Middle frontal gyrus (tissue), 1 donor: ENCODE measurements around the gene CADPS2.

ENCODE experiments used
- DNase-seq: peaks from one replicate; pipeline ENCODE4 v3.0.0-alpha.2; 2015; ENCODE audit warnings: low spot score; ENCODE audit errors: extremely low spot score

Gene CADPS2

DNA sequence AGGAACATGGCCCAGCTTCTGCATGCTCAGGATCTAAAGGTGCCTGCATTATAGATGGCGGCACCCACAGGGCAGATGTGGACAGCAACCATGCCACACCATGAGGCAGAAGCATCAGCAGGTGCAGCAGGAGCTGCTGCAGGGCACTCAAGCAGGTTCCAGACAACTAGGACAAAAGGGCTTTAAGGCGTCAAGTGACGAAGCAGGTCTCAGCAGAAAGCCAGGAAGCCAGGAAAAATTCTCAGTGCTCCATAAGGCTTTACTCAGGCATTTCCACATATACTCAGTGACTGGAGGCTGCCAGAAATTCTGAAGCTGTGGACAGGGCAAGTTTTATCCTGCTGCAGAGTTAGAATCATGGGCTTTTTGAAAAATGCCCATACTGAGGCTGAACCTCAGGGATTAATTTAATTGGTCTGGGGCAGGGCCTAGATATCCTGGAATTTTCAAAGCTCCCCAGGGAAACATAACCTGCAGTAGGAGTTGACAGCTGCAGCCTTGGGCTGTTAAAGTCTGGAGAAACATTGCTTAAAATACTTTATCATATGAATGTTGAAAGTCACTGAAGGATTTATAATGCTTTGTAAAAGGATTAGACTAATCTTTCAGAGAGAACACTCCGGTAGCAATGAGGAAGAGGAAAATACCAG, 115.4 kb downstream of the CADPS2 start:
- DNase-seq, result no peak

DNA sequence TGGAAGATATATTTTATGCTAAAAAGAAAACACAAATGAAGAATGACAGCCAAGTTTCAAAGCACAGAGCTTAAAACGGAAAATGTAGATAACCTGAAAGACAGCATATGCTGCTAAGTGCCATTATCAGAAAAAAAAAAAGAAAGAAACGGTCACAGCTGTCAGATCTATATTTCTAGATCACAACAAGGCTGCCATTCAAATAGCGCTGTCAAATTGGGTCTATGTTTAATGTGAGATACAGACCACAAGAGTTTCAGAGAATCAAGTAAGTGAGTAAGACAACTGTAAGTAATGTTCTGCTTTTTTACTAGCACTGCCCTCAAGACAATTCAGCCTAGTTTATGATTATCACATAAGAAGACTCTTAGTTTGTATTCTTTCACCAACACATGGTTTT, 117.4 kb downstream of the CADPS2 start:
- no peak for DNase-seq

DNA sequence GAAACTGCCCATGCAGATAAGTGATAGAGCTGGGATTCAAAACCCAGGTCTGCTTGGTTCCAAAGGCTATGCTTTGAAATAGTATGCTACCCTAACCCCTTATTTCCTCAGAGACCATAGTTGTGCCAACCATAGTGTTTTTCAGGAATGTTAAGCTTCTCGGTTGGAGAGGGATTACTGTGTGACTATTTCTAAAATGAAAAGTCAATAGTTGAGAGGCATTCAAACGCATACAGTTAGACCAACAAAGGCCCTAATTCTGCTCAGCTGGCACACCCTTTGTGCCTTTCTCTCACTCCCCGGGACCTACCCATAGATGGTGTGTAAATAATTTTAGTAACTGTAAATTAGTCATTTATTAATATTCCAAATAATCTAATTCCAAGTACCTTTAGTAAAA, 118.9 kb downstream of the CADPS2 start:
- no peak for DNase-seq

DNA sequence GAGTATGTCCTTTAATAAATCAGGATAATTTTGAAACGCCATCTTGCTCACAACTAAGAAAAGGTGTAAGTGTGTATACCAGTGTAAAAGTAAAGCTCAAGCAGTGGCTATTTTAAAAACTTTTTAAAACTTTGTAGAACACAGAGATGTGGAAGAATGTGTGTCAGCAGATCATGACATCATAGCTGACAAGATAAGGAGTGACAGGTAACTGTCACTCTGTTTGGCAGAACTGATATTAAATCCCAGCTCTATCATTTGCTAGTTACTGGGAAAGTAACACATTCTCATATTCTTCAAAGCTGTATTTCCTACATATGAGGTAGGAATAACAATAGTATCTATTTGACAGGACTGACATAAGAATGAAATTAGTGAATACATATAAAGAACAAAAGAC, 119.7 kb downstream of the CADPS2 start:
- no peak for DNase-seq

DNA sequence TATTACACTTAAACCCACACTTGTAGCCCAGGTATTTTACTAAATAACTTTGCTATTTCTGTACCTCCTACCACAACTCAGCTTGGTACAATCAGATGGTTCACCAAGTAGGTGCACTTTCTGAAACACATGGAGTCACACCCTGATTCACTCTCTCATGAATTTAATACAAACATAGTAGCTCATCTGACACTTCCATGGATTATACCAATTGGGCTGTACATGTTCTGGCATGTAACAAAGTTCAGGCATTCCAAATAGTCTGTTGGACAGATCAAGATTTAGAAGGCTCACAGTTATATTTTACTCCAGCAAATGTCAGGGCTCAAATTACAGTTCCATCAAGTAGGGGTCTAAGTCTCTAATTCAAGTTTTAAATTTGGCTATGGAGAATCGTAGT, 121.4 kb downstream of the CADPS2 start:
- no peak for DNase-seq

DNA sequence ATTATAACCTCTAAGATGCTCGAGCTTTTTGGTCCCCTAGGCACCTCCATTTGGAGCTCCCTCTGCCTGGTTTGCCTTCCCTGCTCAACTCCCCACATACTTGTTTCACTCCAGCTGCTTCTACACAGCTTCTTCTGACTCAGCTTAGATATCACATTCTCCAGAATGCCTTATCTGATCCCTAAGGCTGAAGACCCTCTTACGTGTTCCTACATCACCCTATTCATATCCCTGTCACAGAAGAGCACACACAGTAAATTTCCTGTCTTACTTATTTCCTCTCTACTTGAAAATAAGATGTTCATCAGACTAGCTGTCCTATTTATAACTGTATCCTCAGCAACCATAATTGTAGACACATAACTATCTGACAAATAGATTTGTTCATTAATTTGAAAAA, 122.2 kb downstream of the CADPS2 start:
- DNase-seq, result no peak

DNA sequence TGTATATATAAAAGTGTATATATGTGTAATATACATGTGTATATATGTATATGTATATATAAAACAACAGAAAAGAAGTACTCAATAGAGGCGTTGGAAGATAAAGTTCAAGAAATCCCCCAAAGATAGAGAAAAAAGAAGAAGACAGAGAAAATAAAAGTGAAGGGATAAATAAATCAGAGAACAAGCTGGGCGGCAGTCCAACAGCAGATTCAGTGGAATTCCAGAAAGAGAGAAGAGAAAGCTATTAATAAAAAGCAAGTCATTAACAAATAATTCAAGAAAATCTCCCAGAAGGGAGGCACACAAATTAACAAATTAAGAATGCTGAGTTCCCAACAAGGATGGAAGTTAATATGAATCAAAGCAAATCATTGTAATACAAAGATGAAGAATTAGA, 124.2 kb downstream of the CADPS2 start:
- DNase-seq, result no peak

DNA sequence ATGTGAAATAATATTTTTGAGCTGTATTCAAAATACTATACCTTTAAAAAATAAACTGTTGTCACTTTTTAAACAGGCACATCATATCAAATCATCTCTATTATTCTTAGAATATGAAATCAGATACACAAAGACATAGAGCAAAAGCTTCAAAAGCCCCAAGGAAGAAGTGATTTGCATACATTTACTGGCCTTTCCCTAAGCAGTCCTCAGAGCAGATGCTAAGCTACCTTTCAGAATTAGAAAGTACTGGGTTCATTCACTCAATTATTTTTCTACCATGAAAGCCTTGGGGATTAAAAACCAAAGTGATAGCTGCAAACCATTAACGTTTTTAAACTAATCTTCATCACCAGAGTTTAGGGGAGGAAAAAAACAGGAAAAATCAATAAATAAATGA, 127.8 kb downstream of the CADPS2 start:
- DNase-seq, result no peak

DNA sequence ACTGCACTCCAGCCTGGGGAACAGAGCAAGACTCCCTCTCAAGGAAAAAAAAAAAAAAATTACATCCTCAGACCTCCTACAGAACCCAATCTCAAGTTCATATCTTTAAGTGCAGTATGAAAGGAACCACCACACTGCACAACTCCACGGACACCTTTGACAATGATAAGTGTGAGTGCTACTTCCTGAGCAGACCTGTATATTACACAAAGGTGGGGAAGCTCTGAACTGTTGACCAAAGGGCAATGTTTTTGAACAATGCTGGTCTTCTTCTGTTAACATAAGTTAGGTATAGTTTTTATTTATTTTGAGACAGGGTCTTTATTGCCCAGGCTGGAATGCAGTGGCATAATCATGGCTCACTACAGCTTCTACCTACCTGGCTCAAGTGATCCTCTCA, 129.4 kb downstream of the CADPS2 start:
- no peak for DNase-seq

DNA sequence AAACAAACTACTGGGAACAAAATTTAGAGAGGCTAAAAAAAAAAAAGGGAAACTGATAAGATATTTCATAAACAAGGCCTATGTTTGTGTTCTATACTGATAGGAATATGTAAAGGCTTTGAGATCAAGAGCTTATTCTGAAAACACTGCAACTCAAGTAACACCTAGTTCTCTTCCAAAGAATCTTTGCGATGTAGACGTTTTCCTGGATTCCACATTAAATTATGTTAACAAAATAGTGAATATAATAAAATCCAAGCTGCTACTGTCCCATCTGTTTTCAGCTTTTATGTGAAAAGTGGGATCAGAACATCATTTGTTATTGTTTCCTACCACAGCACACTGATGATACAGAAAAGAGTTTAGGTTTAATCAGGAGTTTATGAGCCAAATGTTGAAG, 130.6 kb downstream of the CADPS2 start:
- no peak for DNase-seq

DNA sequence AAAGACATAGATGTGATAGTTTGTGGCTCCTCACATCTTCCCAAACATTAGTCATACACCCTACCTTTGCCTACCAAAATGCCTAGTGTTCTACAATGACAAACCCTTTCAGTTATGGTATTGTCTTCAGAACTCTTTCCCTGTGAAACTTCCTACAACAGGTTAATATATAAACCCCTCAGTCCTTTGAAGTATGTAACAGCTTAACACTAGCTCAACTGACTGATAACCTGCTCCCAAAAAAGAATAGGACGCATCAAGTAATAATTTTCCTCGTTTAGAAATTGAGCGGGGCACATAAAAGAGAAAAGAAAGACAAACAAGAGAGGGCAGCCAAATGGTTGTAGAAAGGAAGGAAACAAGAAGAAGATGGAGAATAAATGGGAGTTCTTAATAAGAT, 133.7 kb downstream of the CADPS2 start:
- no peak for DNase-seq

DNA sequence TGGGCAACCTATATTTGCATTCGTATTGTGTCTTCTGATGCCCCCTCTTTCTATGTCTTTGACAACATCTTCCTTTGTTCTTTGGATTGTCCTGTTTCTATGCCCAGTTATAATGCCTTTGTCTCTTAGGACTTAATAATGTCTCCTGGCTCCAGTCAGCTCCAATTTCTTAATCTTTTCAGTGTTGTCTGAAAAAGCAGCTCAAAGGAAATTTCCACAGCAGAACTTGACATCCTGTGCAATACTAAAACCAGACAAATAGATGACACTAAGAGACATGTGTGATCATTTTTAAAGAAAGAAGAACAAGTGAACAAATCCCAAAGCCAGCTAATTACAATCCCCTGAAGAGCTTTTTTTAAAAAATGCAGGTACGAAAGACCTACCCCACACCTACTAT, 135.9 kb downstream of the CADPS2 start:
- no peak for DNase-seq

DNA sequence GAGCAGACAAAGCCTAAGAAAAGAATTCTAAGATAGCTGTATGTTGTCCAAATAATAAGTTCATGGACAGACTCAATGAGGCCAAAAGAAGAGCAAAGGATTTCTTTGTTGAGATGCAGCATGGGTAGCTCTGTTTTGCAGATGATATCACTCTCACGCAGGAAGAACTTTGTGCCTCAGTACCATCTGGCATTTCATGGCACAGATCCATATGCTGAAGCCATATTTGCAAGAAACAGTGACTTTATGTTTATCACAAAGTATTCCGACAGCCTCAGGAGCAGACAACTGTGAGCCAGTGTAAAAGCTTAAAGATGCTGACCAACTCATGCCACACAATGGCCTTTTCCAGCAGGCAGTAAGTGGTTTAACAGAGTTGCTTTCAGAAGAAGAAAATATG, 138.1 kb downstream of the CADPS2 start:
- peak; percentile 36 for DNase-seq

DNA sequence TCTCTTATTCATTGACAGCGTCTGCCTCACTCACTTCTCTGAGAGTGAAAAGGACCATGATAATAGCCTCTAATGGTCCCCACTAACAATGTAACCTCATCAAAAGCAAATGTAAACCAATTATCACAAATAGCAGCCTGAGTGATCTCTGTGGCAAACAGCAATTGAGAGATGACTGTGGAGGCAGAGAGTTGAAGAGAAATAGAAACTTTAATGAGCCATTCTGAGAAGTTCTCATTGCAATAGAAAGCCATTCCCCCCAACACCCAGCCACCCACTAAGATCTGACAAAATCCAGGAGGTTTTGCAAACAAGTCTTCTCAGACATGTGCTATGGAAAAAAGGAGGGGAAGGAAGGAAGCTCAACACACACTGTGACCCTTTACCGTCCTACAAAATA, 139.3 kb downstream of the CADPS2 start:
- DNase-seq, result no peak

DNA sequence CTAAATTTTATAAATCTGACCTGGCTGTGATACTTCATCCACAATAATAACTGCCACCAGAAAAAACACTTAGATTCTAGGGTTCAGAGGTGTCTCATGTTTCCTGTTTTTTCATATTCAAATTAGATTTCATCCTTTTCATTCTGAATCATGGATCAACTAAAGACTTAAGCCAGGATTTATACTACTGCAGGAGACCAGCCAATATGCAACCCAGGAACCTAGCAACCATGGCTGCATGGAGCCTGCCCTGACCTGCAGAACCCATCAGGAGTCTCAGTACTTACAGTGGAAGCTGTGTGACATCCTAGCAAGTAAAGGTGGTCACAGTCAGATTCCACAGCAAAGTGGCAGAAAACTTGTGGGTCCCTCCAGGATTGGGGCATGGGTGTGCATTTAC, 143.0 kb downstream of the CADPS2 start:
- no peak for DNase-seq

DNA sequence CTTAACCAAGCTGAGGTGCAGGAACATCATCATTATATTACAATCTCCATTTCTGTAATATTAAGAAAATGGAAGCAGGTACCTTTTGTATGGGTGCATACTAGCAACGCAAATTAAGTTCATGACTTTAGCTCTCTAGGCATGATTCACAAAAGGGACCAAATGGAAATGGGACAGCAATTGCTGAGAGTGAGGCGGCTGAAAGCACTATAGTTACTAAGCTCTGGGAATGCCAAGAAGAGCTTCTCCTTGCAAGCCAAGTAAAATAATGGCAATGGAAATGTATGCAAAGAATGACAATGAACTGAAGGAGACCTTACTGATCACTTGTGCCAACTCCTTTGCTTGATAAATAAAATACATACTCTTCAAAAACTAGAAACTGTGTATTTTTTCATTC, 147.3 kb downstream of the CADPS2 start:
- DNase-seq, result no peak

DNA sequence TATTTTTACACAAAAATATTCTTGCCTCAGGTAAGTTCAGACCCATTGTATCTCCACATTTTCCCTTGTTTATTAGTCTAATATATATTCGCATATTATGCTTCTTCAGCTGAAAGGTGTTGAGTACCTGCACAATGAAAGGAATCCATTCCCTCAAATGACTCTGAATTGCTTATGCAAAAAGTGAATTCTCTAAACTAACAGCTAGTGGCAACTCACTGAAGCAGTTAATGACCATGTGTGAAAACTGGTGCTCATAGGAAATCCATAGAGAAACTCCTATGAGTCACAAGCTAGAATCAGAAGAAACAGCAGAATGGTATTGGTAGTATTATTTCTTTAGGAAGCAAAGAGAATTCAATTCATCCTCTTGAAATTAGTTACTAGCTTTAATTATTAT, 150.1 kb downstream of the CADPS2 start:
- DNase-seq, result no peak

DNA sequence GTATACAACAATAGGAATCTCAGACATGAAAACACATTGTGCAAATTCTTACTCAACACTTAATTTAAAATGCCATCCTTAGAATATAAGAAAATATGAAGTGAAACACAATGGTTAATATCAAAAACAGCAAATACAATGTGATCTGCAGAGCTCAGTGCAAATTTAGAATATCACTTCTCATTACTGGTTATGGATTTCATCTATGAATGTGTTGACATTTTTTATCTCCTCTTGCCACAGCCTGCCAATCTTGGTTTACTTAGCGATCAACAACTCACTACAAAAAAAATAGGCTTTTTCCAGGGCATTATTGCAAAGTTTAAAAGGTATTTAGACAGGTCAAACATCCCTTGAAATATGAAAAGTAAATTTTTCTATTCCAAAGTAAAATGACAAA, 158.5 kb downstream of the CADPS2 start:
- no peak for DNase-seq

DNA sequence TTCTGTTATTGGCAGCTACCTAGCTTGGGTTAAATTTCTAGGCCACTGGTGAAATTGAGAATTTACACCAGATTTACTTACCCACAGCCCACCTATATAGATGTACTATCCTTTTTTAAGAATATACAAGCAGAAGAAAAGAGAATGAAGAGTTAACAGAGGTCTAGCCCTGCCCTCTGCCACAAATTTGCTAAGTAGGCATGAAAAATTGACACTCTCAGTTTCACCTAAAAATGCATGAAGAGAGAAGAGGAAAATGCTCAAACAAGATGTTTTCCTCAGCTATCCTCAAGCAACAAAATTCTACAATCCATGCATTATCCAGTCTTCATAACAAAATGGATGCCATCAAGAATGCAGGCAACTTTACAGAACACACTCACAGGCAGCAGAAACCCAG, 158.9 kb downstream of the CADPS2 start:
- DNase-seq, result no peak

DNA sequence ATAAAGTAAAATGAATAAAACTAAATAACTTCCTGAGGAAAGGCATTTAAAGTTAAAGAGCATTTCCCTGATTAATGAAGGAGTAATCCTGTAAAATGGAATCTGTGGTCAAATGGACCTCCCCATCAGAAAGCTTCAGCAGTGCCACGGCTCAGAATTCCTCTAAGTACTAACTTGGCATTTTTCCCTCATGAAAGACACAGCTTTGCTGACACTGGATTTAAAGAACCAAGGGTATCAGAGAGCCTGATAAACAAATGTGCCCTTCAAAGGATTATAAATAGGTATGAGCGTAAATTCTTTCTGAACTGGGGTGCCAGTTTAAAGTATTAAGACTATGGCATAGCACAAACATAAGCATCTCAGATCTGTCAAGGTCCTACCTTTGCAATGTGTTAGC, 159.4 kb downstream of the CADPS2 start:
- DNase-seq, result no peak

DNA sequence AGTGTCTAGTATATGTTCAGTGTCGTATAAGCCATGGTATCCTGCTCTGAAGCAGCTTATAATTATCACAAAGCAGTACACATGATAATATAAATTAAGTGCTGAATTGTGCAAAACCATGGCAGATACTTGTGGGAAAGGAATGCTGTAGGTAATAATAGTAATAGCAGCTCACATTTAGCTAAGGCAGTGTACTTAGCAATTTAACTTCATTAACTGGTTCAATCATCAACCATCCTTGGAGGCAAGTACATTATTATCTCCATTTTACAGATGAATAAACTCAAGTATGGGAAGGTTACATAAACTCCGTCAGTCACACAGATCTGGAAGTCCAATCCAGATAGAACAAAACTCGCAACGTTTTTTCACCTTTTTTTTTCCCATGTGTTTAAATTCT, 161.9 kb downstream of the CADPS2 start:
- DNase-seq, result no peak

DNA sequence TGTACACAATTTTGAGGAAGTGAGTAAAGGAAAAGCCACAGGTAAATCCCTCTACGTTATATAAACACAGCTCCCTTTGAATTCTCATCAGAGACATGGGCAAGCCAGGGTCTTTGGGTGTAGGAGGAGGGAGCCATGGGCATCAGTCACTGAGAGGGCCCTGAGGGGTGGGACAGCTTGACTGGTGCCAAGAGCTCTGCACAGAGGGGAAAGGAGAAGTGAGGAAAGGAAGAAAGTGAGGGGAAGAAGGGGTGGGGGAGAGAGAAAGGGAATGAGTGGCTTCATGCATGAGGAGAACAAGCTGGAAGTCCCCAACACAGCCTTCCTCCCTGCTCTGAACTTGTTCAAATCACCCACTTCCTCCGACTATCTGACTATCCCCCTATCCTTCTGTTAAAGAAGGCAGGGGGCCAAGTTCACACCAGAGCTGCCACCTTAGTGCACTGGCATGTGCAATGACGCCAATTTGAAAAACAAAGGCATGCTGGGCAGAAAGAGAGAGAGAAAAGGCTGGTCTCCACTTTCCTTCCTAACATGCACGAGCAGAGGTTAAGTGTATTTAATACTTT, 167.2 kb downstream of the CADPS2 start:
- DNase-seq, result no peak

DNA sequence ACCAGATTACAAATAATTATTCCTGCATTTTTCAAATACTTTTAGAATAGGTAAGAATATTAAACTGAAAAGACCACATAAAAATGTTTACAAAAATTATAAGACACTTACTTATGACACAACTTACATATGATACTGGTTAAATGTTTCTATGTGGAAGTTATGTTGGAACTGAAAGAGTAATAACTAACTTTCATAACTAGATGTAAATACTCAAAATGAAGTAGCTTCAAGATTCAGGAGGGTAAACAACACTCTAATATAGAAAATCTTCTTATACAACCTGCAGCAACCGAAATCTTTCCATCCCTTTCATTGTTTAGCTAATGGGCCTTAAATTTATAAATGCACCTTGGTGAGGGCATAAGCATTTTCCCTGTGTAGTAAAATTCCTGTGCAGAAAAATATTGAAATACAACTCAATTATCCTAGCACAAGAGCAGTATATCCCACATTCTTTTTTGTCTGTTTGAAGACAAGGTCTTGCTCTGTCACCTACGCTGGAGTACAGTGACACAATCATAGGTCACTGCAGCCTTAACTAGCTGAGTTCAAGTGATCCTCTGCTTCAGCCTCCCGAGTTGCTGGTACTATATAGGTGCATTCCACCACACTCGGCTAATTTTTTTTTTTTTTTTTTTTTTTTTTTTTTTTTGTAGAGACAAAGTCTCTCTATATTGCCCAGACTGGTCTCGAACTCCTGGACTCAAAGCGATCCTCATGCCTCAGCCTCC, 168.7 kb downstream of the CADPS2 start:
- DNase-seq, result no peak
